ENCODE results near the gene NBAS. TPM values are rescaled to one million over a fixed set of nuclear protein-coding genes. Genes with fewer than 3 reads are reported as not detected.
"Not testable (repeated sequence)": the region's sequence is repeated elsewhere in the genome, so short reads cannot be mapped to it uniquely, and the experiment has no call there.

NBAS gene
- total RNA-seq, 1 donor from 2014 or later: 19.5 TPM

- ATAC-seq (no peak), DNase-seq (ENCODE audit: low spot score) (no peak)
Observed at GRCh38 chr2:15429032-15429431, 132.1 kb downstream of the NBAS start.

GRCh38 chr2:15427987-15428386 is 133.1 kb downstream of the NBAS start:
- ATAC-seq (no peak), DNase-seq (ENCODE audit: low spot score) (no peak)

- ATAC-seq (no peak), DNase-seq (ENCODE audit: low spot score) (no peak)
Observed at GRCh38 chr2:15426606-15427005, 134.5 kb downstream of the NBAS start.

GRCh38 chr2:15425712-15426111 is 135.4 kb downstream of the NBAS start:
- DNase-seq (ENCODE audit: low spot score) (no peak), ATAC-seq (no peak)

GRCh38 chr2:15421753-15422152 is 139.4 kb downstream of the NBAS start:
- DNase-seq (ENCODE audit: low spot score): no peak

GRCh38 chr2:15415748-15416147 is 145.4 kb downstream of the NBAS start:
- no peak for DNase-seq (ENCODE audit: low spot score)

More at GRCh38 chr2:15421753-15422152, 139.4 kb downstream of the NBAS start:
- no peak for ATAC-seq

GRCh38 chr2:15412779-15413178 is 148.4 kb downstream of the NBAS start:
- DNase-seq (ENCODE audit: low spot score) (no peak), ATAC-seq (no peak)

More at GRCh38 chr2:15415748-15416147, 145.4 kb downstream of the NBAS start:
- ATAC-seq: no peak

- DNase-seq (ENCODE audit: low spot score): no peak
- ATAC-seq: no peak
Observed at GRCh38 chr2:15412309-15412708, 148.8 kb downstream of the NBAS start.

- ATAC-seq: no peak
- no peak for DNase-seq (ENCODE audit: low spot score)
Observed at GRCh38 chr2:15410884-15411283, 150.2 kb downstream of the NBAS start.

- ATAC-seq: no peak
Observed at GRCh38 chr2:15408759-15409158, 152.4 kb downstream of the NBAS start.

GRCh38 chr2:15407666-15408065 is 153.5 kb downstream of the NBAS start:
- ATAC-seq (no peak), DNase-seq (ENCODE audit: low spot score) (no peak)

More at GRCh38 chr2:15408759-15409158, 152.4 kb downstream of the NBAS start:
- no peak for DNase-seq (ENCODE audit: low spot score)

GRCh38 chr2:15404511-15404910 is 156.6 kb downstream of the NBAS start:
- not testable (repeated sequence) for ATAC-seq; DNase-seq (ENCODE audit: low spot score)

- ATAC-seq (no peak), DNase-seq (ENCODE audit: low spot score) (no peak)
Observed at GRCh38 chr2:15400240-15400826, 160.8 kb downstream of the NBAS start.

GRCh38 chr2:15399241-15399640 is 161.9 kb downstream of the NBAS start:
- ATAC-seq: no peak
- DNase-seq (ENCODE audit: low spot score): no peak

GRCh38 chr2:15391751-15392150 is 169.4 kb downstream of the NBAS start:
- ATAC-seq: no peak
- DNase-seq (ENCODE audit: low spot score): no peak

GRCh38 chr2:15389895-15390294 is 171.2 kb downstream of the NBAS start:
- no peak for ATAC-seq
- DNase-seq (ENCODE audit: low spot score): no peak

- no peak for ATAC-seq
Observed at GRCh38 chr2:15389326-15389700, 171.8 kb downstream of the NBAS start.

GRCh38 chr2:15388406-15389325 is 172.5 kb downstream of the NBAS start:
- ATAC-seq: no peak
- DNase-seq (ENCODE audit: low spot score): no peak

More at GRCh38 chr2:15389326-15389700, 171.8 kb downstream of the NBAS start:
- DNase-seq (ENCODE audit: low spot score): no peak

- DNase-seq (ENCODE audit: low spot score) (no peak), ATAC-seq (no peak)
Observed at GRCh38 chr2:15385184-15385583, 175.9 kb downstream of the NBAS start.

- DNase-seq (ENCODE audit: low spot score) (no peak), ATAC-seq (no peak)
Observed at GRCh38 chr2:15383695-15384350, 177.3 kb downstream of the NBAS start.

GRCh38 chr2:15378148-15378908 is 182.8 kb downstream of the NBAS start:
- no peak for DNase-seq (ENCODE audit: low spot score)
- no peak for ATAC-seq

Measured in left lobe of liver (tissue), 2 donors.